GM18520 (cell line): ENCODE results near the gene CEP170.

ENCODE experiments used
- ATAC-seq: cut with Tn5 transposase; IDR thresholded peaks from one replicate; pipeline ENCODE4 v1.9.1; 2021; ENCODE audit not compliant: unreplicated experiment

The CEP170 gene

DNA sequence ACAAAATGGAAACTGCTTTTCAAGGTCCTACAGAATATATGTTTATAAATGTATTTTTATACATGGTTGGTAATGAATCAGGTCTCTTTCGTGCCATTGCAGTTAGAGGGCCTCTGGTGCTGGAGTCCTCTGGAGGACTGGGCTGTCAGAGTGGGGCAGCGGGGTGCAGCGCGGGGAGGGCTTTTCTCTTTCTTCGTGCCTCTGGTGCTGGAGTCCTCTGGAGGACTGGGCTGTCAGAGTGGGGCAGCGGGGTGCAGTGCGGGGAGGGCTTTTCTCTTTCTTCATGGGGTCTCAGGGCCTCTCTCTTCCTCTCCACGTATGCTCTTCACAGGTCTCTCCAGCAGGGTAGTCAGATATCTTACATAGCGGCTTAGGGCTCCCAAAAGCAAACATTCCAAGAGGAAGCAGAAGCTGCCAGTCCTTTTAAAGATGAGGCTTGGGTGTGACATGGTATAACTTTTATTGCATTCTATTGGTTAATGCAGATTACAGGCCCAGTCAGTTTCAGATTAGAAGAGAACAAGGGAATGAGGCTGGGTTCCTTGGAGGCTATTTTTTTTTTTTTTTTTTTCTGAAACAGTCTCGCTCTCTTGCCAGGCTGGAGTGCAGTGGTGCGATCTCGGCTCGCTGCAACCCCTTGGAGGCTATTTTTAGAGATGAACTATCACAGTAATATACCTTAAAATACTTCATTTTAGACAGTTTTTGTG lies 13.8 kb upstream of the CEP170 start:
- no peak for ATAC-seq

DNA sequence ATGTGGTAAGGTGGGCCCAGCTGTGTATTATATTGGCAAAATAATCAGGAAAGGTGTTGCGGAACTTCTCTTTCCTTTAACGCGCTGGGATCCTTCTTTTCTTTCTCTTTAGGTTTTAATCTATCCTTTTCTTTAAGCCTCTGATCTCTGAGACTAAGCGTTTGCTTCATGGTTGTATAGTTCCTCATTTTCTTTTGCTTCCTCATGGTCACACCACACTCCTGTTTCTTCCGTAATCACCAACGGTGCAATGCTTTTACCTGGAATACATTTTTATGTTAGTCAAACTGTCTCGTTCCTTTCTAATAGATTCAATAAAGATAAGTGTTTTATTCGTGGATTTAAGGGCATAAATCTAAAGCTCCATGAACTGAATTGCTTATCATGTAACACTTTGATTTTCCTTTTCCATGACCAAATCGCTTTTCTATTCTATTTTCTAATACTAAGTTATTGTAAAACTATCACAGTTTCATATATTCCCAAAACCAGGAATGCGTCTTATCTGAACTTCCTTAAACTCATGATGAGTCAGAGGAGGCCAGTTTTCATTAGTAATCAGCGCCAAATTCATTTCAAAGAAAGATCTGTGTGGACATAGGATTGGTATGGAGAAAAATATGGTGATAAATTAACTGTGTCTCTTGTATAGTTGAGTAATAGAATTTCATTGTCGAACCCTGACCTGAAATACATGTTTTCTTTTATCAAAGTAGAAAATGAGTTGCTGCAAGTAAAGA lies 13.0 kb upstream of the CEP170 start:
- no peak for ATAC-seq

DNA sequence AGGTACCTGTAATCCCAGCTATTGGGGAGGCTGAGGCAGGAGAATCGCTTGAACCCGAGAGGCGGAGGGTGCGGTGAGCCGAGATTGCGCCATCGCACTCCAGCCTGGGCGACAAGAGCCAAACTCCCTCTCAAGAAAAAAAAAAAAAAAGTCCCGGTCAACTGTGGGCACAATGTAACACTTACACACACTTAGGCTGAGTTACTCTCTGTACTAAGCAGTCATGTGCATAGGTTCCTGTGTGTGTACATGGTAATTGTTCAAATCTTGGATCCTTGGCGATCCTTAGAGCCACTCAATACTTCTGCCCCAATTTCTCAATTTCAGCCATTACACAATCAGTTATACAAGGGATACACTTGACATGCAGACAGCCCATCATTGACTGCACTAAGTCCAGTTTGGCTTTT lies 12.4 kb upstream of the CEP170 start:
- ATAC-seq, result no peak

GRCh38 chr1:243266231-243266630 lies 11.2 kb upstream of the CEP170 start:
- ATAC-seq, result no peak

DNA sequence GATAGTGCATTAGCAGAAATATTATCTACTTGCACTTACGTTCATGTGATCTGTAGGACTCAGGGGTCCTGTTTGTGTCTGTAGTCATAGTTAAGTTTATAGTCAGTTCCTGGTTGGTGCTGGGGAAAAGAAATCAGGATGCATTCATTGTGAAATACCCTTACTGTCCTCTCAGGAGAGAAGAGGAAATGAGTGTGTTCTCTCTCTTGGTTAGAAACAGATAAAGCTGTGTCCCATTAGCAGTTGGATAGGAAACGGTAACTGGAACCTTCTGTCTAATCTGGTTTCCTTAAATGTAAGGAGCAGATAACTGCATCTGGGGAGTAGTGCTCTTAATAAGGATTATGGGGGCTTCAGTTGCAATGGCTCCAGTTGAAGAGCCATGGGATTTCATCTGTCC lies 9.6 kb upstream of the CEP170 start:
- no peak for ATAC-seq

DNA sequence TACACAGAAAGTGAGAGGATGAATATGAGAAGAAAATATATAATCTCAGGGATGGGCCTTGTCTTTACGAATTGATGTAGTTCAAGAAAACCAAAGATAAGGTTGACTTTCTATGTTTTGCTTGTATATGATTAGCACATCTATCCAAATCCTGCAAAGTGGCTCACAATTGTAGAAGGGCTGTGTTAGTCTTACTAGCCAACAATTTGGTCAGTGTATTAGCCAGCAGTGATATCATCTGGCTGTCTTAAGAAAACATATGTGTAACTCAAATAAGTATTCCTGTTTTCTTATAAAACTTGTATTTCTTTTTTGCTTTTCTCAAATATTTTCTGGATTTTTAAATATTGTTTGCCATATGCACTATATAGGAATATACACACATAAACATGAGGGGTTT lies 6.3 kb upstream of the CEP170 start:
- ATAC-seq, result no peak

DNA sequence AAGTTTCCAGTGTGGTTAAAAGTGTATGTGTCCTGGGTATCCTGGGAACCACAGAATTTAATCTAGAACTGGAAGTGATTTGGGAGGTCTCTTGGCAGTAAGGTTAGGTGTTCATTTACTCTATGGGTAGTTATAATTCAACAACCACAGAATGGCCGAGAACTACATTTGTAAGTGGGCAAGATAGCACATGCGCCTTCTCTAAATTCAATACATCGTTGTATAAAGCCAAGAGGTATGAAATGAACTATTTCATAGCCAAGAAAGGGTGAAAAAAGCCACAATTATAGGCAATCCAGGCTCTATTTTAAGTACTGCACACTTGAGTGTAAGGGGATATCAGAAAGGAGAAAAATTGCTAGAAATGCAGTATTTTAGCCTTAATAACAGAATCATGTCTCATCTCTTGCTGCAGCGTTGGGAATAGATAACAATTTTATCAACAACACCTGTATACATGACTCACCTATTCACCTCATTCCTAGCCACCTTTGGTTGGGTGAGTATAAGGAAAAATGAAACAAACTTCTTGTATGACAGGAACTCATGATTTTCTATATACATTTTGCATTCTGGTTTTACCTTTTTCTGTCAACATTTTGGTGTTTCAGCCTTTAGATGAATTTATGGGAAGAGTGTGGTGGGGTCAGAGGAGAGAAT lies 5.3 kb upstream of the CEP170 start:
- no peak for ATAC-seq

- ATAC-seq, result no peak
Measured at GRCh38 chr1:243258731-243259130, 3.6 kb upstream of the CEP170 start.

GRCh38 chr1:243257189-243257588 lies 2.1 kb upstream of the CEP170 start:
- no peak for ATAC-seq

DNA sequence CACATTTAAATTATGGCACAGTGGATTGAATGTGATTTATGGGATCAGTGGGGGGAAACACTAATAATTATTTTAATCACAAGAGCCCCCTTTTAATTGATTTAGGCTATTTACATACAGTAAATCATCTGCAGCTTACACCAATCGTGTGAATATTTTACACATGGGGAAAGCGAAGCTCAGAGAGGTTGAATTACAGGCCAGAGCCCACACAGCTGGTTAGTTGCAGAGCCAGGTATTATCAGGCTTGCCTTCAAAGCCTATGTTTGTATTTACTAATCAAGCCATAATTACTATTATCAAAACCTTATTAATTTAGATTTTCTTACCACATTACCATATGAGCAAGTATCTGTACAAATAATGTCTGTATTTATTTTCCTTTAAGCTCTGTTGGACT lies 1.5 kb upstream of the CEP170 start:
- no peak for ATAC-seq

DNA sequence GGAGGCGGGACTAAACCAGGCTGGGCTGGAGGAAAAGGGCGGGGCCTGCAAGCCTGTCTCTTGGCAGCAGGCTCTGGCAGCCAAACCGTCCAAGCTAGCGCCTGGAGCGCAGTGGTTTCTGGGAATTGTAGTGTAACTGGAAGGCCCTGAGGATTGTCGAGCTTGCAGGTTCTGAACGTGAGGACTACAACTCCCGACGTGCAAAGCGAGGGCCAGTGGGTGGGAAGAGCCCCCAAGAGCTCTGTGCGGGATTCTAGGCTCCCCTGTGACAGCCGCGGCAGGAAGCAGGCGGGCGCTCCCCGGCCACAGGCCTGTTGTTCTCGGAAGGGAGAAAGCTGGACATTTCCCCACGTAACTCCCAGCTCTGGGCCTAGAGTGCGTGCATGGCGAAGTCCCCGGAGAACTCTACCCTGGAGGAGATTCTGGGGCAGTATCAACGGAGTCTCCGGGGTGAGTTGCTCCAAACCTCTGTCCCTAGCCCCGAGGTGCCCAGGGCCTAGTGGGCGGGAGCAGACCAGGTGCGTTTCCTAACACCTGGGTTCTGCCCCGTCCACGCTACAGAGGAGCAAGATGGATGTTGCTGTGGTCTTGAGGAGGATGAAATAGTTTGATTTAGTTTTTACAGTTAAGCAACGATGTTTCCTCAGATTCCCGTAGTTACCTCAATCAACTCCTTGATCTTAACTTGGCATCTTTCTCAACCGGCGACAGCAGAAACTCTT lies 871 bp upstream of the CEP170 start, which contains the start of gene SDCCAG8:
SDCCAG8 (plus strand) TSS at position 251 of the 722 bp plus-strand sequence; CDS start at position 384, 133 bp downstream.
- ATAC-seq, result peak; percentile 80

DNA sequence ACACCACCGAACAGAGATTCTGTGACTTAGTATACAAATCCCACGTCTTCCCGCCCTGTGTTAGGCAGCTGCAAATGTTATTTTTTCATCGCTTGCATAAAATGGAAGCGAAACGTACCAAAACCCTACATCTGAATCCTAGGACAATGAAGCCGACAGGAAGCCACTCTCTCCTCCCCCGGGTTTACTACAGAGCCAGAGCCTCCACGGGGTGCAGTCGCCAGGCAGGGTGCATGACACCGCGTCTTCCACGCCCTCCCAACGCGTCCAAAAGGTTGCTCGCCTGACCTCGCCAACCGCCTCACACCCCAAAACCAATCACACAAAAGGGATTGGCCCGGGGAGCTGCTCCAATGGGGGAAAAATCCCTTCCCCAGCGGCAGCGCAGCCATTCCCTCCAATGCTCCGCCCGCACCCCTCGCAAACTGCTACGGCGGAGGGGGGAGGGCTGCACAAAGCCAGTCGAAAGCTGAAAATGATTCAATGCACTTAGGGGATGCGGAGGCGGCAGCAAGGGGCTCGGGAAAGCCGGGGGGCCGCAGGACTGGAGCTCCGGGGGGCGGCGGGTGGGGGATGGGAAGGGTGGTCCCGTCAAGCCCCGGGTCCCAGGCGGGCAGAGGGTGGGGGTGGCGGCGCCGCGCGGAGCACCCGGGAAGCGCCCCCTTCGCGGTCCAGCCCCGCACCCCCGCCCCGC lies 701 bp downstream of the CEP170 start:
- ATAC-seq, result no peak

GRCh38 chr1:243253926-243254232 lies 1.2 kb downstream of the CEP170 start:
- no peak for ATAC-seq

DNA sequence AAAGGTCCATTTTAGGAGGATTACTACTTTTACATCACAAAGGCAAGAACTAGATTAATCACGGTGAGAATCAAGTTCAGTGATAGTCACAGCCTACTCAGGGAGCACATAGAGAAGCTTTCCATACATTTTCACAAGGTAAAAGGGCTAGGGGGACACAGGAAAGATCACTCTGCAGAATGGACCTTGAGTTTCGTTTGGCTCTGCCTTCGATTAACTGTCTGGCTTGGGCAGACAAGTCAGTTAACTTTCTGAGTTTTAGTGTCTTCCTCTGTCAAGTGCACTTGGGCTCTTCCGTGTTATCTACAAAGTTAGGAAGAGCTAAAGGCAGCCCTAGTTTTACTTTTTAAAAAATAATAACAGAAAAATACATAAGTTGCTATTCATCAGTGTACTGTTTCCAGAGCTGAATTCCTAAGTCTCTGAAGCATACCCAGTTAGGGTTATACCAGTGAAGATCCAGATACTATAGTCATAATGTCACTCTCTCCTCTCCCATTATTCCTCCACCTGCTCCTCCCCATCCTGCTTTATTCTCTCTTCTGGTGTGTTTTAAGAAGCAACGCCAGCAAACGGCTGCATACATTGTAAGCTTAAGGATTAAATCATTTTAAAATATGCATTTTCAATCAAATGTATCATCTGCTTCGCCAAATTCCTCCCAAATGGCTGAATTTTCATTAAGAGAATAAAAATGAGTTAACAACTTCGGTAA lies 1.7 kb downstream of the CEP170 start:
- no peak for ATAC-seq

GRCh38 chr1:243251539-243251938 lies 3.5 kb downstream of the CEP170 start:
- ATAC-seq, result no peak

DNA sequence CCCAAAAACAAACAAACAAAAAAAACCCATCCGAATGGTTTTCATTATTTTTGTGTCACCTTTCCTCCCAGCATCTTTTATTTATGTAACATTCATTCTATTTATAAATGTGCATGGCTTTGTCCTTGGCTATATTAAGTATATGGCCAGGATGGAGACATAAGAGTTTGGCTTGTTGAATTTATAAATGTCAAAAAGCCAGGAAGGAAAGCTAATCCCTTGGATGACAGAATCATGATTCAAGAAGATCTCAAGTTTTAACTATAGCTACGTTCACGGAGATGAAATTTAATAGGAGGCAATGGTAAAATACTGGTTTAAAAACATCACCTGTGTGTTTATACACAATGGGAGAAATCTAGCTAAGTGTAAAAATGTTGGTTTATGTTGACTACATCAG lies 5.0 kb downstream of the CEP170 start:
- ATAC-seq, result no peak

GRCh38 chr1:243249214-243249613 lies 5.9 kb downstream of the CEP170 start:
- ATAC-seq, result no peak

- ATAC-seq, result no peak
Measured at GRCh38 chr1:243247901-243248300, 7.2 kb downstream of the CEP170 start.

GRCh38 chr1:243246916-243247315 lies 8.2 kb downstream of the CEP170 start:
- ATAC-seq, result no peak

- peak; percentile 43 for ATAC-seq
Measured at GRCh38 chr1:243244432-243244841, 10.6 kb downstream of the CEP170 start.
